SH-SY5Y (cell line): ENCODE results near the gene JAZF1.

ENCODE experiments used
- GATA2 ChIP-seq: IDR thresholded peaks from 2 replicates; pipeline ENCODE4 v1.6.1; 2011; ENCODE audit warnings: mild to moderate bottlenecking, low read depth, low read length
- GATA3 ChIP-seq: IDR thresholded peaks from 2 replicates; pipeline ENCODE4 v1.6.1; 2011; ENCODE audit warnings: low read depth, mild to moderate bottlenecking, low read length, moderate library complexity

DNA sequence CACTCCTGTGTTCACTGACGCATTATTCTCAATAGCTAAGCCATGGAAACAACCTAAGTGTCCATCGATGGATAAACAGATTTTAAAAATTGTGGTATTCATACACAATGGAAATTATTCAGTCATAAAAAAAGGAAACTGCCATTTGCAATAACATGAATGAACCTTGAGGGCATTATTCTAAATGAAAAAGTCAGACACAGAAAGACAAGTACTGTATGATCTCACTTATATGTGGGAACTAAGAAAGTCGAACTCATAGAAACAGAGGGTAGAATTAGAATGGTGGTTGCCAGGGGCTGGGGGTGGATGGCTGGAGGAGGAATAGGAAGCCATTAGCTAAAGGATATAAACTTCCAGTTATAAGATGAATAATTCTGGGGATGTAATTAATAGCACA lies 71.8 kb downstream of the JAZF1 start:
- TF ChIP-seq GATA3, result no peak
- TF ChIP-seq GATA2, result no peak
